Hippocampal formation (tissue), 2 donors: ENCODE data around the gene LHFPL2.

ENCODE experiments used
- DNase-seq, 2 donors: peaks; one replicate each; lab custom pipeline; 2025; lab: John Stamatoyannopoulos, UW

The LHFPL2 gene

DNA sequence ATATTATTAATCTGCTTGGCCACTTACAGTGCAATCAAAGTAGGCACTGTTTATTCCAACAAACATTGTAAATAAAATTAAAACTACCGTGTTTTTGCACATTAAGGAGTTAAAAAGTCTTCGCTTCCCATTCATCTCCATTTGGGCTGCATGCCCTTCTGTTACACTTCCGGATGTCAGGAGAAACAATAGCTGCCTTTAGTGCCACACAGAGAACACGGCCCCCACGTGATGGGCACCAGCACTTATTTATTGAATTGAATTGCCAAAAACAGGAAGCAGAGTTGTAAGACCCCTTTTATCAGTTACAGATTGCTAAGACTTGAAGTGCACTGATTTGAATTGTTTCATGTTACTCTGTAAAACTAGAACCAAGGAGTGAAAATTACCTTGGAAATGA lies 80.4 kb downstream of the LHFPL2 start:
- DNase-seq, result peak; percentile 45 to 52

DNA sequence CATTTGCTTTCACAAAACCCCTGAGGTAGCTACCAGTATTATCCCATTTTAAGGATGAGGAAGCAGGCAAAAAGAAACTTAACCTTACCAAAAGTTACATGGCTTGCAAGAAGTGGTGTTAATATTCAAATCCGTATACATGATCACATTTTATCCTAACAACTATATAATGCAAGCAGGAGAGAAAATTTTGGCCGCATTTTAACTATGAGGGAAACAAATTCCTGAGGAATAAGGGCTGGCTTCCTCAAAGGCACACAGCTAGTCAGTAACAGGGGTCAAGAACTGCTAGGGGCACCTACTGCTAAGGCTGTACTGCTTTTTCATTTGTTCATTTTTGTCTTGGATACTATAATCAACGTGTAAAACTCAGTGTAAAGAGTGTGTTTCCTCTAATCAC lies 81.0 kb downstream of the LHFPL2 start:
- no peak for DNase-seq

DNA sequence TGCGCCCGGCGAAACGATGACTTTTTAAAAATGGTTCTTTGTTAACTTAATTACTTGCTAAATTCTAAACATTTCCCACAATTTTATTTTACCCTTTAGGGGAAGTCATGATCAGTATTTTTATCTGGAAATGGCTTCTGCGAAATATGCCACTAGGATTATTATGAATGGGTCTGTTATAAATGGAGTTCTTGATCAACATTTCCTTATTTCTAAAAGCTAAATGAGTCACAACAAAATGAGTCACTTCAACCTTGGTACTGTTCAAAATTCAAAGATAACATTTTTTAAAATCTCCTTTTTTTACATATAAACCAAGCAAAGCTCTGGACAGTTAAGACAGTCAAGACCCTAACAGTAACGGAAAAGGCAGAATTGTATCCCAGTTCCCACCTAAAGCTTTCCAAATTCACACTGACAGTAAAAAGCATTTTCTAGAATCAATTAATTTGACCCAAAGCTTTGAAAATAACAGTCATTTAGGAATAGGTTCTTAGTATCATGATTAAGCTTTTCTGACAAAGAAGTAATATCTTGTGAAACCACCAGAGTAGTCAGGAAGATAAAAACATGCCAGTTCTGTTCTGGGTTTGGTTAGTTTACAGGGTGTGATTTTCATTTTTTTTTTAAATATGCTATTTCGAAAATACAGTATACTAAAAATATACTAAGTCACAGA lies 81.7 kb downstream of the LHFPL2 start:
- DNase-seq, result no peak

DNA sequence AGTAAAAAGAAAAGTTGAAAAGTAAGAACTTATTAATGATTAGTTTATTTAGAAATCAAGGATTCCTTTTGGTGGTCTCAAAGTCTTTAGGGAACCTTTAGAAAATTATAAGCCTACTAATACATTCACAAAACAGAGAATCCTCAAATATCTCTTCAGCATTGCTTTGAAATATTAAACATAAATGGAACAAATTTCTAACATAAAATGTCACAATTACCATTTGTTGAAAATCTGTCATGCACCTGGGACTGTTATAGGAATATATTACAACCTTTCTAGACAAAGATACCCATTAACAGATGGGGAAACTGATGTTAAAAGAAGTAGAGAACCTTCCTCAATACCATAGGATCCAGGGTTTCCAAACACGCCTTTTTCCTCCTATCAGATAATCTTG lies 83.2 kb downstream of the LHFPL2 start:
- no peak for DNase-seq

DNA sequence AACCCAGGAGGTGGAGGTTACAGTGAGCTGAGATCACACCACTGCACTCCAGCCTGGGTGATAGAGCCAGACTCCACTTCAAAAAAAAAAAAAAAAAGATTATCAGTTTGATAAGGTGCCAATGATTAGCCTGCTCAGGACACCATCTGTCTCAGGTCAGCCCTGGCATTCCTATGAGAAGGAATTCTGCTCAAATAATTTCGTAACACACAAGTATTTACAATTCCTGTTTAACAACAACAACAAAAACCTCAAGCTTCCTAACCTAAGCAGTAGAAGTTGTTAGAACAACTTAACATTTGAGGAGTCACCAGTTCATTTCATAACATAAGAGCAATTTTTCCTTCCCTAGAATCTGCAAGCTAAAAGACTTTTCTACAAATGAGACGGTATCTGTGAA lies 85.0 kb downstream of the LHFPL2 start:
- DNase-seq, result no peak

DNA sequence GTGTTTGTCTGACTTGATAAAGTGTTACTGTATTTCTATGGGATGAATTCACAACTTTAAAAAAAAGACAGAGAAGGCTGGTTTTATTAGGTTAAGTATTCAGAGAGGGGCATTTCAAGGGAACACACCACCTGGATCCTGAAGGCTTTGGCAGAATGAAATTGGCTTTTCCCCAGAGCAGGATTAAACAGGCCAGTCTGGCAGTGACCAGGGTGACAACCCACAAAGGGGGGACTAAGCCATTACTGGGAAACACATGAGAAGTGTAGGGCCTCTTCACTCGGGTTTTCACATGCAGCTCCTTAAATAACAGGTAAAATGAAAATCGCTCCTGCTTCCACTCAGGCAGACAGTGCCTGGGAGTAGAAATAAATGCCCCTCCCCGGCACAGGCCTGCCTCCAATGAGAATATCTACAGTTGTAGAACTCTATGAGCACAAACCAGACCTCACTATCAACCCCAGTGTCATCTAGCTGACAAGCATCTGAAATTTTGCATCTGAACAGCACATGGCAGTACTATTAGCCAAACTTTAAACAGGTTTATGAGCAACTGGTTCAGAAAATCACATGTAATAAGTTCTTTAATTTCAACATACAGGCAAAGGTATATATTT lies 85.8 kb downstream of the LHFPL2 start:
- no peak for DNase-seq

DNA sequence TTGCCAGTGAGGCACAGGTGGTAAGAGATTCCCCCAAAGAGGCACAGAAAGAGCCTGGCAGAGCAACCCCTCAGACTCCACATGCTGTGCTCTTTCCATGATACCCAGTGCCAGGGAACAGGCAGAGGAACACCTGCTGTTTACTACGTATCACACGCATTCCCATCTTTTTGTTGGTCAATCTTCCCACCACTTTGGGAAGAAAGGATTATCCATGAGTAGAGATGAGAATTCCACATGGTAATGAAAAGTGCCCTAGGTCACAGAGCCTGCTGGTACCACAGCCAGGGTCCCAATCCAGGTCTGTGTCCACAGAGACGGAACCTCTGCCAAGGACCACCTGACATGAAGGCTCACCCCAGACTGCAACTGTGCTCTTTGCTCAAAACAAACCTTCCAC lies 86.6 kb downstream of the LHFPL2 start:
- DNase-seq, result no peak

DNA sequence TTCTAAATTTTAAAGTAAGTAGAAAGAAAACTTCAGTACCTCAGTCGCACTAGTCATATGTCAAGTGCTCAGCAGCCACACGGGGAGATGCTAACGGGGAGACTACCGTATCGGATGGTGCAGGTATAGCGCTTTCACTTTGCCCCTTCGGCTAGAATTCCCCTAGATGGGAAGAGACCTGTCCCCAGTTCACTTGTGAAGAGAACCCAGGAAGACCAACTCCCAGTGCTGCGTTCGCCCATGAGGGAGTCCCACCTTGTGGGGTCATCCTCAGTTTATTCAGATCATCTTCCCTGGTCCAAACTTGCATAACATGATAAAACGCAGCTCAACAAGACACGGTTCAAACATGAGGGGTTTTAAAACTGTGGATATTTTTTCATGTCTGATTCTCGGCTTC lies 87.3 kb downstream of the LHFPL2 start:
- no peak for DNase-seq

DNA sequence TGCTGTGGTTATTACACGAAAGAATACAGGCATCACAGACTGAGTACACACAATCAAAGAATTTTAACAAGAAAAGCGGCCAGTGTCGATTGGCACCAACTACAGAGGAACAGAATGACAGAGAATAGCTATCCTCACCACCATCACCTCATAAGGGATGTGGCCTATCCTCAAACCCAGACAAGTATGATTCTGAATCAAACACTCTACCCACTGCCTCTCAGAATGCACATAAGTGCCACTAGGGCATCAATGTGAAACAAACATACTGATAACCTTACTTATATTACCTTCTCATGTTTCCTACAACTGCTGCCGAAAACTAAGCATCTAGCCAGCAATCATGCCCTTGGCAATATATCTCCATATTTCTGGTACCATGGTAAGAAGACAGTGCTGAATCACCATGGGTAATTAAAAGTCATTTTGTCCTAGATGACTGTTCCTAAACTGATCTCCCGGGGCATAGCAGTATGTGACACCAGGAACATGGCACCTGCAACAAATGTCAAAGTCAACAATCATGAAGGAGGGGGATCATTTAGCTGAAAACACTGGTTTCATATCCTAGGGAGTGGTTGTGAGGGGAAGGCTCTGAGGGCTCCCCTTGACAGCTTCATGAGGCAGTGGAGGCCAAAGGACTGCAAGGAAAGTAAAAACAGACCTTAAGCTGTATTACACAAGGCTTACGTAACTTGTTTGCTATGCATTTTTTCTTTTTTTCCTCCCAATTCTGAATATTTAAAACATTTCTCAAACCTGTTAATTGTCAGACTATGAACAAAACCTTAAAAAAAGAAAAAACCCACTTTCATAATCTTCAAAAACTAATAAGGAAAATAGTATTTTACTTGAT lies 88.3 kb downstream of the LHFPL2 start:
- DNase-seq, result no peak

DNA sequence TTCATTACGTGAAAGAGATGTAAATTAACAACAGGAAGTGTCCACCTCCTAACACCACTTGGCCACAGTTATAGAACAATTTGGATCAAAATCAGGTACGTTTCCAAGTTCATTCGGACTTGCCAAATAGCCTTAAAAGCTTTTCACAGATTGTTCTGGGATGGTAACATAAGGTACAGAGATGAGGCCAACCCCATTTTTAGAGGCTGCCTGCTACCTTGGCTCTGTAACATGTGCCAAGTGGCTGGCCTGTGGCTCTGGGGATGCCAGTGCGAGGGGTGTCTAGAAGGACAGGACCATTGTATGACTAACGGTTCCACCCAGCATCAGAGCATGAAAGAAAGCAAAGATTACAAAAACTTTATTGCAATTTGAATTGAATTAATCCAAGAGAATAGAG lies 91.0 kb downstream of the LHFPL2 start:
- no peak for DNase-seq

DNA sequence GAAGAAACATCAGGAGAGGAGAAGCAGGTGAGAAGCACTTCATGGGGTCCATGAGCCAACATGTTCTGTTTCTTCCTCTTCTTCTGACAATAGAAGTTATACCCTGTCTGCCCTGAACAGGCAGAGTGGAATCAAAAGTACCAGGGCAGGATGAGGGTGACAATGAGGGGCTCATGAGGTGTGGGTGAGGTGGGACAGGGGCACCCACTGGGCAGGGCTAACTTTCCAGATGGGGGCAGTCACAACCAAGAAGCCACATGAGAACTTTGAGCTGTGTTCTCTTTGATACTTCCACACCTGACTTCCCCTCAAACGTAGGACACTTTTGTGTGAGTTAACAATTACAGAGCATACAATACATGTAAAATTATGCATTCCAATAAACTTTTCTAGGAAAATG lies 92.7 kb downstream of the LHFPL2 start:
- no peak for DNase-seq

DNA sequence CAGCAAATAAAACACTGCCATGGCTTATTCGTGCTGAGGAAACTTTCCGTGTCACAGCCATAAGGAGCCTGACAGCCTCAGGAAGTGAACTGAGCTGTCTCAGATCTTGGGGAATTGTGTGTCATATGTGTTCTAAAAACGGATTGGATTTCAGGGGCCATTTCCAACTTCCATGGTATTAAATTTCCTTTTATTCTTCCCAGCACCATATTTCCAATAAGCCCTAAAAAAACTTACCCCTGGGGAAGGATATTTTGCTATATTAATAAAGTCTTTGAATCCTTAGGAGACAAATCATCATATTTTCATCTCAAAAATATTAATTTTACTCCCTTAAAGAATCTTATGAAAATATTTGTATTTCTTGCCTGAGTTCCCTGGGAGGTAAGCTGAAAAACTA lies 93.9 kb downstream of the LHFPL2 start:
- DNase-seq, result no peak

DNA sequence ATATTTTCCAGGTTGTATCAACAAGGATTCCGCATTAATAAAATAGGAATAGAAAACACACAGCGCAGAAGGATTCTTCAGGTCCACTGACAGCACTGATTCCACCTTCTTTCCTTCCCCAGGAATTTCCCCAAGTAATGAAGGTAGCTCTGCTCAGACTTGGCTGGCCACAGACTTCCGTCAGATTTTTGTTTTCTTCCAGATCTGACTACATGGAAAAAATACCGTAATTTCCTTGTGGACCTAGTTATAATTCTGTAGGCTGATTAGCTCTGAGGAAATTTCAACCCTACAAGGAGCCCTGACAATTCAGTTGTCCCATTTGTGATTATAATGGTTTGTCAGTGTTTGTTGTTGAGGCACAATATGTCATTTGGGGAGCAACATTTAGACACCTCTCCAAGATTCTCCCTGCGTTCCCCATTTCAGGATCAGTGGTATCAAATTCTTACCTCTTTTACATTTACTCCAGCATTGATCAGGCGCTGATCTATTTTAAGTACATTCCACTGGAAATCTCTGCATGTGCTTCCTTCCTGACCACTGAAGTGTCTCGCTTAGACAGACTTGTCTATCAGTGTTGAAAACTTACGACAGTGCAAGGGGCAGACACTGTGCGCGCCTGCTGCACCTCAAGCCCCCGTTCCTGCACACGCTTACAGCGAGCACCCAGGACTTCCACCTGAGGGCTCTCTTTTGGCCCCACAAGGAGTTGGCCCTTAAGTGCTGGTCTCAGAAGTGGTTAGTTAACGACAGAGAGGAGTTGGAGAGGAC lies 94.8 kb downstream of the LHFPL2 start:
- DNase-seq, result no peak

DNA sequence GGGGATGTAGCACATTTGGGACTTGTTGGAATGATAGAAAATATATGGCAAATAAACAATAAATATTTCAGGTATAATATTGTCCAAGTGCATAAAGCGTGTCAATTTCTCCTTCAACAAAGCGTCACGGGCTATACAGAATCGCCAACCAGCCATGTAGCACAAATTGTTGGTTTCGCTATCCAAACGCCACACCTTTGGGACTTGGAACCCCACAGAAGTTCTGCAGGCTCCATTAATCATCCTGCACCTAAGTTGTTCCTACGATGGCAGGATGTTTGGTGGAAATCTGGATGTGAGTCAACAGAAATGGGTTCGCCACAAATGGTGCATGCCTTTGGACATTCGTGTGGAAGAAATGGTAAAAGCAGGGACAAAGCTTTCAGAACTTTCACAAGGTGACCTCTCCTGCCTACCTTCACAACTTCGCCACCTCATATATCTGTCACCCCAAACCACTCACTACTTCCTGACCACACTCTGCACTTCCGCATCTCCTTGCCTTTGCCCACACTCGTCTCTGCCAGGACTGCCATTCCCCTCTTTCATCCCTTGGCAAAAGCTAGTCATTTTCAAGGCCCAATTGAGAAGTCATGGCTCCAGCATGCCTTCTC lies 95.7 kb downstream of the LHFPL2 start:
- DNase-seq, result no peak

DNA sequence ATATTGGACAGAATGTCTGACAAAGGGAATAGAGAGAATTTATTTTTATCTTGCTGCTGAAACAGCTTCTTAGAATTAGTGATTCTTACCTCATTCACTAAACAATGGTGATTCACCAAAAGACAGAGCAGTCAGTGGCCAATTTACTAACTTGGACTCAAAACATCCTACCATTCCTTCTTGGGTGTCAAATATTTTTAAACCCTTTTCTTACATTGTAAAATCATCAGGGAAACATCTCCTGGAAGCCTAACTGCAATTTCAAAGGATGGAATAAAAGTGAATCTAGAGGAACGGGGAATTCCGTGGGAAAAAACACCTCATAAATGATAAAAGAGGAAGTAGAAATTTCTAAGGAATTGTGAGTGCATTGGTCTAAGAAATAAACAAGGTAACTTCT lies 97.7 kb downstream of the LHFPL2 start:
- no peak for DNase-seq

DNA sequence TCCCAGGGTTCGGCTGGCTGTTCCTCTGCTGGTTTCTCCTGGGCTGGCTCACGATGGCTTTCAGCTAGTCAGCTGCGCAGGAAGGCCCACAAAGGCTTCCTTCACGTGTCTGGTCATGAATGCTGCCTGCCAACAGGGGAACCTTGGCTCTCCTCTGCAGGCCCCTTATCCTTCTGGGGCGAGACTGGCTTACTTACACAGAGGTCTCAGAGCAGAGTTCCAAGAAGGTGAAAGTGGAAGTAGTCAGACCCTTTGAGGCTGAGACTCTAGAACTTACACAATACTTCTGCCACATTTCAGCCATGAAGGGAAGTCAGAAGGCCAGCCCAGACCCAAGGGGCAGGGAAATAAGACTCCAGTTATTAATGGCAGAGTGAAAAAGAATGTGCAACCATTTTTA lies 99.5 kb downstream of the LHFPL2 start:
- DNase-seq, result peak; percentile 47 to 57

DNA sequence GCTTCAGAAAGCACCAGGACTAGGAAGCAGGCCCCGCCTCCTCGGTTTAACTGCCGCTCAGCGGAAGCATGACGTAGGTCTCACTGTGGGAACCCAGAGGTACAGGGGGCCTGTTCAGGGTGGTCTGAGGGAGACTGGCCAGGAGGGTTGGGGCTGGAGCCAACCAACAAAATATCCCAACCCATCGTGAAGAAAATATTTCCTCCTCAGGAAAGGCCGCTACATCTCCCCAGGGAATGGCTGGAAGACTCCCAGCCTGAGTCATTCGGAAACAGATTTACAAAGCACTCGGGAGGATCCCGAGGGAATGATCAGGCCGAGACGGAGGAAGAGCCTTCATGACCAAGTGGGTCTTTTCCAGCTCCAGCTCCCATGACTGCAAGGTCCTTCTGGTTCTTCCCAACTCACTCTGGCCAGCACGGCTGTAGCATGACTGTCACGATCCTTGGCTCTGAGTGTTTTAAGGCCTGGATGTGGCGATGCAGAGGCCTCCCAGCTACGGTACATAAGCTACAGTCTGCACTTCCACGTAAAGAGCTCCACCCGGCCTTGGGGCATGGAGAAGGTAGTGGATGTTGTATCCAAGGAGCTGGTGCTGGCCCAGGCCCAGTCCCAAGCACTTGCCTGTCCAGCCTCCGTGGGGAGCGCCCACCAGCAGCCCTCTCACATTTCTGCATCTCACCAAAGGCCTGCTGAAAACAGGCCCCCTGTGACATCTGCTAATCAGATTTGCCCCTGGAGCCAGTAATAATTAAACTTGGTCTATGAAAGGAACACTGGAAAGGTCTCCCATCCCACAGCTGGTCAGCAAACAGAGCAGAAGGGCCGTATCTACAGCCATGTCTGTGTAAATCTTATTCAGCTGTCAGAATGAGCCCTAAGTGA lies 100.6 kb downstream of the LHFPL2 start:
- no peak for DNase-seq

DNA sequence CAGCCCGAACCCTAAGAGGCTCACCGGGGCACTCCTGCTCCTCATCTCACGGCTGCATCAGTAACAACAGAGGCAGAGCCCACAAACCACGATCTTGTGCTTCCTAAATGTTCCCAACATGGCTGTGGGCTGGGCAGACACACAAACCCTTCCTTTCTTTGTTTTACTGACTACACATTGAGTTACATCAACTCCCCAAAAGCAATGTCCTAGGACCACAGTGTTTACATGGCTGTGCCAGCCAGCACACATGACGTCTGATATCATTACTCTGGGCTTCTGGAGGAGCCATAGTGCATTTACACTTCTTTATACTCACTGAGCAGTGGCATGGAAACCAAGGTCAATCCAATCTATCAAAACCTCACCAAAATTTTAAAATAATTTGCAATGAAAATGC lies 101.4 kb downstream of the LHFPL2 start:
- no peak for DNase-seq

DNA sequence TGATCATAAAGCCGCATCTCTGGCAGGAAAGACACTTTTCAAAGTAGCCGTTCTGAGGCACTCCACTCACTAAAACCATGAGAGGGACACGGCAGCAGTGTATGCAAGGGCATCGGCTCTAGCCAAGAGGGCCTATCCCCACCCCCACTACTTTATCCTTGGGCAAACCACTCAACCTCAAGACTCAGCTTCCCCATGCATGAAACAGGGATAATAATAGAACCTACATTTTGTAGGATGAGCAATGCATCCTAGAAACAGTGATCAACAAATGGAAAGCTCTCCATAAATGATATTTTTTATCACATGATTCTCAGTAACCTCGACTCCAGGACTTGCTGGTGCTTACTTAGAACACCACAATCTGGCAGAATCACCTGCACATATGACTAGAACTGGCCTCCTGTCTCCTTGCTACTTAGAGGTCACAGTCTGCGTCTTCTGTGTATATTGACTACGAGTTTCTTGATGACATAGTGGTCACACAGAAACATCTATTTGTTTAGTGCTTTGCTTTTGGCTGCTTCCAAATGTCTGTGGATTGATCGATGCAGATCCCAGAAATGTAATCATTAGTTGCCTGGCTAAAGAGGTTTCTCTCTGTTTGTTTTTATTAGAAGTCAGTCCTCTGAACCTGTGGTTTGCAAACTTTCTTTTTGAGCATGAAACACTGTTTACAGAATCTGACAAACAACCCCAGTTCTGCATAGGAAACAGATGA lies 102.1 kb downstream of the LHFPL2 start:
- DNase-seq, result no peak

DNA sequence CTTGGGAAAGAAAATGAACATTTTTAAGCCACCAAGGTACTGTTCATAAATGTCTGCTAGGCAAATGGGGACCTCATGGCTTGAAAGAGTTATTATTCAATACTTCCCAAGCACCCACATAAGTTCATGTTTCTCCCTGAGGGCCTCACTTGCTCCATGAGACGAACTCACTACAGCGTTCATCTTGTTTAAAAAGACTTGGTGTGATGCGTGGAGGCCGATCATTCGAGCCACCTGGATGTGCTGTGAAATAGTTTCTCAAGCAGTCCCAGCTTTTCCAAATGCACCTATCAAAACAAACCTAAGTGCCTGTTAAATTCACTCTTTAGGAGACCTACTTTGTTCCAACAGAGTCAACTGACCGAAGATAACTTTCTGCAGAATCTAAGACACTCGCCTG lies 103.2 kb downstream of the LHFPL2 start:
- DNase-seq, result no peak
